IPS-18c (cell line): ENCODE data around the gene PRKAR1B.

Experiments
- H3K4me3 ChIP-seq: 2 replicates; pipeline ENCODE4 v1.7.0; 2013; ENCODE audit warnings: low read depth, mild to moderate bottlenecking, low read length, moderate library complexity; ENCODE audit not compliant: insufficient read depth
- H3K9me3 ChIP-seq: one replicate; pipeline ENCODE4 v1.6.1; 2013; ENCODE audit warnings: mild to moderate bottlenecking, low read length, moderate library complexity; ENCODE audit not compliant: control insufficient read depth, insufficient read depth

Gene PRKAR1B

DNA sequence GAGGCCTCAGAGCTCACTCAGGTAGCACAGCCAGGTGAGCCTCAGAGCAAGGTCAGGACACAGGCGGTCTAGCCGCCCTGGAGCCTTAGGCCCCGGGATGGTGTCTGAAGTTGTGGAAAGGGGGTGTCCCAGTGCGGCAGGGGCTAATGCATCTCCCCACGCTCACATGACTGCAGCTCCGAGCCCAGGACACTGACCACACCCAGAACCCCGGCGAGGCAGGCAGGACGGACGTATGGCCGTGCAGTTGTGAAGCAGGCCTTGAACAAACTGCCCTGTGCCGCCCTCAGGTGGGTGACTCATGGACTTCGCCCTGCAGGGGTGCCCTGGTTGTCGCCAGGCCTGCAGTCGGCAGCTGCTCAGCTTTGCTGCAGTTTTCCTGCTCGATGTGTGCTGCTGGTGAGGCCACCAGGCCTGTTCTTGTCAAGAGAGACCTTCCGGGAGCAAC, 5.0 kb upstream of the PRKAR1B start:
- H3K4me3 ChIP-seq: no peak overlapping the region
- peaks cover 2% of the 10 kb centered on the region for H3K9me3 ChIP-seq

DNA sequence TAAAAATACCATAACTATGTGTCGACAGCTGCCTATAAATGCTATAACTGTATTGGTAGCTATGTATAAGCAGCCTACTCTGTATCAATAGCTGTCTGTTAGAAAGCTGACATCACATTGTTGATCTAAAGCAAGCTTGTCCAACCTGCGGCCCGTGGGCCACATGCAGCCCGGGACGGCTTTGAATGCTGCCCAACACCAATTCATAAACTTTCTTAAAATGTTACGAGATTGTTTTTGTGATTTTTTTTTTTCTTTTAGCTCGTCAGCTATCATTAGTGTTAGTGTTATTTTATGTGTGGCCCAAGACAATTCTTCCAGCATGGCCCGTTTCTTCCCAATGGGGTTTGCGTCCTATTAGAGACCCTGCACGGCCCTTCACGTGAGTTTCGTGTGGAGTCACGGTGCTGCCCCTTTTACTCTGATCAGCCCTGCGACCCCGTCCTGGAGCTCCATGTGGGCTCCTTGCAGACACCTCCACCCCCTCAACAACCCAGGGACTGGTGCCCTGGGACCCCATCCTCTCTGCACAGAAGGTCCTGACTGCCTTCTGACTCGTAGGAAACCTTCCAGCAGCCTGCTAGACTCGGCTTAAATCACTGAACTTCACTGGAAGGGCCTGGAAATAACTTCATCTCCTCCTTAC, 4.5 kb upstream of the PRKAR1B start:
- Histone ChIP-seq H3K4me3 (no peak overlapping the region), H3K9me3 (peaks cover 2% of the 10 kb centered on the region)

DNA sequence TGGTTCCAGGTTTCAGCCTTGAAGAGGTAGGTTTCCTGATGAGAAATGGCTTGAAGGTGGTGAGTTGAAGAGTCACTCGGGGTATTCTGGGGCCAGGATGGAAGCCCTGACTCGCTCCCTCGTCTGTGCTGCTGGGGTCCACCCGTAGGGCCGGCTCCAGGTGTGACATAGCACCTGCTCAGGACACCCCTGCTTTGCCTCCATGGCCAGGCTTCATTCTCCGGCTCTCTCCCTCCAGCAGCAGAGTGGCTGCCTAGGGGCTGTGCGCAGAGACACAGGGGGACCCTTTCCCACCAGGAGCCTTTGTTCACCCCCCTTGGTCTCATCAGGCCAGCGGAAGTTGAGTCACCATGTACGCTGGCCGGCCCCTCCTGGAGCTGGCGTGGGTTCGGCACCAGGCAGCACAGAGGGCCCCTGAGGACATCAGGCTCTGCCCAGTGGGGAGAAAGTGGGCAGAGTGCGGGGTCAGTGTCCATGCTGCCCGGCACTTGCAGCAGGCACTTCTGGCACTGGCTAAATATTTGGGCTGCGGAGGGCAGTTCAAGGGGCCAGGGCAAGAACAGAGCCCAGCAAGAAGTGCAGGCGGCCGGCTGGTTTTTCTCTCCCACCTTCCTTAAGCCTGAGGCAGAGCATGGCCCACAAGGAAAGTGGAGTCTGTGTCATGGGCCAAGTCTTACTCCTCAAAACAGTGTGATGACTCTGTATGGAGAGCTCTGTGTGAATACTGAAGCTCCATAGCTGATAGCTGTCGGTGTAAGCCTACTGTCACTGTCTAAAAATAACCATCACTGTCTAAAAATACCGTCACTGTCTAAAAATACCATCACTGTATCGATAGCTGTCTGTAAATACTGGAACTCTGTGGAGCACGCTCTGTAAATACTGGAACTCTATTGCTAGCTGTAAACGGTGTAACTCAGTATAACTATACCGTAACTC, 3.7 kb upstream of the PRKAR1B start:
- H3K4me3 ChIP-seq: no peak overlapping the region
- H3K9me3 ChIP-seq: peaks cover 2% of the 10 kb centered on the region

DNA sequence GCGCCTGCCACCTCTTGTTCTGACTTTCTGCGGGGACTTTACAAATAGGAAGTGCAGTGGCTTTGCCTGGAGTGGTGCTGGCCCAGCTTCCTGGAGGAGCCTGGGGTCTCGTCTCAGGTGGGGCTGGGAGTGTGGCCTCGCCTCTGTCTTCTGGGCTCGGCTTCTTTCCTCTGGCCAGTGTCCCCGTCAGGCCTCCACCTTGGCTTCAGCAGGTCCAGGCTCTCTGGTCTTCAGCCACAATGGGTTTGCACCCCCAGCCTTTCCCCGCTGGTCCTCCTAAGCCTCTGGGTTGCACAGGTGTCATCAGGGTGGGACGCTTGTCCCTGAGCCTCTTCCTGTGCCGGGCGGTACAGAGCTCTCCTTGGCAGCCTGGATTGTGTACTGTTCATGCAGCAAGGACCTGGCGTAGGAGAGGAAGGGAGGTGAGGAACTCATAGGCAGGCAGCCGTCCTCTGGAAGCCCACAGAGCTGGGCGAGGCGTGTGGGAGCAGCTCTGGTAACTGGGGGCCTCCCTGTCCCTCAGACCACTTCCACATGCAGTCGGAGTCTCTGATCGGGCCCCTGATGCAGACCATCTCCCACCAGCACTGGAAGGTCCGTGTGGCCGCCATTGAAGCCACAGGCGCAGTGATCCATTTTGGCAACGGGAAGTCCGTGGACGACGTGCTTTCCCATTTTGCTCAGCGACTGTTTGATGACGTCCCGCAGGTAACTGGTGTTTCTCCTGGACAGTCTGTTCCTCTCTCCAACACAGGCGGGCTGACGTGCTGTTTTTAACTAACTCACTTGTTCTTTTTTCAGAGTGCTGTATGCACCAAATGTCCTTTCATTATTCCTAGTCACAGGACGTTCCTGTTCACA, 2.3 kb upstream of the PRKAR1B start:
- no peak overlapping the region for H3K4me3 ChIP-seq
- peaks cover 2% of the 10 kb centered on the region for H3K9me3 ChIP-seq

DNA sequence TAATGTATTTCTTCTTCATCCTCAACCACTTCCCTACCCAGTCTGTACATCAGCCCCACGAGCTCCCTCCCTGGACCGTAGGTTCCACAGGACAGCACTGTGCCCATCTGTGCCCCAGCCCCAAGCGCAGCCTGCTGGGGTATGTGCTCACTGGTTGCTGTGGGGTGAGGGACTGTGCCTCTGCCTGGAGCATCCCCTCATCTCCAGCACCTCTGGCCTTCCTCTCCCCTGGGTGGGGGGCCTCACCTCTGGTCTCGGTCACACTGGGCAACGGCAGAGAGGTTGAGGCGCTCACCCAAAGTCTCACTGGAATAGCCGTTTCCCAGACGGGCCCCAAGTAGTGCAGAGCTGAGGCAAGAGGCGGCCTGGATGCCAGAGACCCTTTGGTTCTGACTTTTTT, 1.5 kb upstream of the PRKAR1B start:
- H3K9me3 ChIP-seq: peaks cover 2% of the 10 kb centered on the region
- peak overlapping the region; percentile 15; the same call in 1 of the 2 replicates for H3K4me3 ChIP-seq

DNA sequence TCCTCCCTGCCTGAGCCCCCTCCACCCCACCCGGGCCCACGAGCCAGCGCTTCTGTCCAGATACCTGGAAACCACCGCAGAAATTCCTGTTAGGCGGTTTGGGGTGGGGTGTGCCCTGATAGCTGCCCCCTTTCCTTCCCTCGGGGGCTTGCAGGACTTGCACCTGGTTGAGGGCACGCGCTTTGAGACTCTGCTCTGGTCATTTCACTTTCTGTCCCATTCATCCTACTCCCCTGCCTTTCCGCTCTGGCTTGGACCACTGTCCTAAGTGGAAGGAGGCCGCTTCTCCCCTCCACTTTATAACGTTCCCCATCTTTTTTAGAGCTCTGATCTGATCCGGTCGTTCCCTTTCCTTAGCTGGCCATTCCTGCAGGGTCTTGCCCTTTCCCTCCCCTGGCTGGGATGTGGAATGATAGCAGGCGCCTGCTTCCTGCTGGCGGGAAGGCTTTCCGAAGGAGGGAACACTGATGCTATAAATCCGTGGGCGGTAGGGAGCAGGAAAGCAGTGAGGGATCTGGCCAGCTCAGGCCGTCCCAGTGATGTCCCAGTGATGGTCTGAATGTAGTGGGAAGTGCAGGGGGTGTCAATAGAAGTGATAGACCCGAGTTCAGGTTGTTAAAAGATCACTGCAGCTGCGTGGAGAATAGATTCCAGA, 852 bp upstream of the PRKAR1B start:
- peak overlapping the region; percentile 39 for H3K4me3 ChIP-seq

DNA sequence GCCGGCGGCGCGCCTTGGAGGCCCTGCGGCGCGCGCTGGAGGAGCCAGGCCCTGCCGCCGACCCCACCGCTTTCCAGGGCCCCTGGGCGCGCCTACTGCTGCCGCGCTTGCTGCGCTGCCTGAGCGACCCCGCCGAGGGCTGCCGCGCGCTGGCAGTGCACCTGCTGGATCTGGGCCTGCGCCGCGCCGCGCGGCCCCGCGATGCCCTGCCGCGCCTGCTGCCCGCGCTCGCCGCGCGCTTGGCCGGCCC, 302 bp downstream of the PRKAR1B start:
- Histone ChIP-seq H3K4me3 (peak overlapping the region; percentile 78), H3K9me3 (no peaks in the 10 kb centered on the region)

More for the DNA sequence above, 852 bp upstream of the PRKAR1B start:
- peaks cover 2% of the 10 kb centered on the region for H3K9me3 ChIP-seq

DNA sequence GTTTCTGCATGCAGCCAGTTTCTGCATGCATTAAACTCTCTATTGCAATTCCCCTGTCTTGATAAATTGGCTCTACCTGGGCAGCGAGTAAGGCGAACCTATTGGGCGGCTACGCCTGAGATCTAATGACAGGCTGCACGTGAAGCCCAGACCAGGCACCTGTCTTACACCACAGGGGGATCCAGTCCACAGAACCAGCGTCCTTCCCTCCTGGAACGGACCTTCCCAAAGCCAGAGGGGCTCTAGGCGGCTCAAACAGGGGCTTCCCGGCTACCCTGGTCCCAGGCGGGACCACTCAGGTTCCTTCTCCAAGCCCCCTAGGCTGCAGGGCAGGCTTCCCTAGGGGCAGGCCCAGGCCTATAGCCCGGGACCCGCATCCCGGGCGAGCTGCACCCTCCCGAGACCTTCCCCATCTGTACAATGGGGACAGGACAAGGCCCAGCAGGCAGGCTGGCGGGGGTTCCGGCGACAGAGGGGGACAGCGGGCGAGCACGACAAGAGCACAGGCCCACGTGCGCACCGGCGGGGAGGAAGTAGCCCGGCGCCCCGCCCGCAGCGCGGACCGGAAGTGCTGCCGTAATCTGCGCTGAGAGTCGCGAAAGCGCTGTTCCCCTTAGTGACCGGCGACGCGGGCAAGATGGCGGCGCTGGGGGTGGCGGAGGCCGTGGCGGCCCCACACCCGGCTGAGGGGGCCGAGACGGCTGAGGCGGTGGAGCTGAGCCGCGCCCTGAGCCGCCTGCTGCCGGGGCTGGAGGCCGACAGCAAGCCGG, 812 bp downstream of the PRKAR1B start, which contains the start of gene DNAAF5:
DNAAF5 (plus strand) TSS at position 616 of the 770 bp plus-strand sequence; CDS start at position 638, 22 bp downstream.
- Histone ChIP-seq H3K9me3 (no peaks in the 10 kb centered on the region), H3K4me3 (peak within 1 kb of the TSS; percentile 78)

DNA sequence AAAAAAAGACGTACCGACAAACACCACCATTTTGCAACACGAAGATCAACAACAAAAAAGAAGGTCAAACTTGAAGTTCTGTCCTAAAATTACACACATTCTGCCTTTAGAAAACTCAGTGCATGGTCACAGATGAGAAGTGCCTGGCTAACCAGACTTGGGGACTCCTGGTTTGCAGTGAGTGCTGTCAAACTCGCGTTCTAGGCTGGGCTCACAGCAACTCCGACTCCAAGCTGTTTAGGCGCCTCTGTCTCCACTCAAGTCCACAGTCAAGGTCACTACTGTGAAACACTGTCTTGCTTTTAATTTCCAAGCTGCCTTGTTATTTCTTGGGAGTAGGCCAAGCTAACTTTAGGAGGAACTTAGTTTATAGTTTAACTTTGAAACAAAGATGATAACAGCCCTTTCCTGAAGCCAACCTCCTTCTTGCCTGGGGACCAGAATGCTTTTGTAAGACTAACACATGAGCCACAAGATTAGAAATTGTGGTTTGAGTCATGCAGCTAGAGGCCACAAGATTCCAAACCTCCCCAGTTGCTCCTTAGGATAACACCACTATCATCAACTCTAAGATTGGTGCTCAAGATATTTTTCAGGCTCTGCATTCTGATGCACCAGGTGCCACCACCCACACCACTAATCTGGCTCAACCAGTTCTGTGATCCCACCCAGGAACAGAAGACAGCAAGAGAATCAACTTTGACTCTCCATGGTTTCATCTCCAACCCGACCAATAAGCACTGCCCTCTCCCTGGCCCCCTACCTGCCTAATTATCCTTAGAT, 1.7 kb downstream of the PRKAR1B start:
- peak overlapping the region; percentile 78 for H3K4me3 ChIP-seq
- no peaks in the 10 kb centered on the region for H3K9me3 ChIP-seq

DNA sequence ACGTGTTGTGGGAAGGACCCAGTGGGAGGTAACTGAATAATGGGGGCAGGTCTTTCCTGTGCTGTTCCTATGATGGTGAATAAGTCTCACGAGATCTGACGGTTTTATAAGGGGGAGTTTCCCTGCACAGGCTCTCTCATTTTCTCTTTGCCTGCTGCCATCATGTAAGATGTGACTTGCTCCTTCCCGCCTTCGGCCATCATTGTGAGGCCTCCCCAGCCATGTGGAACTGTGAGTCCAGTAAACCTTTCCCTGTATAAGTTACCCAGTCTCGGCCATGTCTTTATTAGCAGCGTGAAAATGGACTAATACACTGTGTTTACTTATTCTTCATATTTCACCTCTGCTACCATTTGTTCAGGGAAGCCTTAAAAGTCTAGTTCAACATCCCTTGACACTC, 2.8 kb downstream of the PRKAR1B start:
- Histone ChIP-seq H3K9me3 (no peaks in the 10 kb centered on the region), H3K4me3 (no peak overlapping the region)

DNA sequence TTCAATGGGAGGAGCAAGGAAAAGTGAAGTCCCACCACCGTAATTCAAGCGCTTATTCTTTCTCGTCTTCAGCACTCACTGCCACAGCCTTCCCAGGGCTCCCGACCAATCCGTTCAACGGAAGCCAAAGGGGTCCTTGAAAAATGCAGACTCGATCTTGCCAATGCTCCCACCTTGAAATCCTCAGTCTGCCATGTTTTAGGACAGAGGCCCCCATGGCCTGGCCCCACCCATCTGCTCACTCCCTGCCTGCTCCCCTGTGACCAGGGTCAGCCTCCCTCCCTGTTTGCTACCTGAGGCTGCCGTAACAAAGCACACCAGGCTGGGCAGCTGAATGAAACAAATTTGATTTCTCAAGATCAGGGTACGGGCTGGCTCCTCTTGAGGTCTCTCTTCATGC, 3.5 kb downstream of the PRKAR1B start:
- Histone ChIP-seq H3K9me3 (no peaks in the 10 kb centered on the region), H3K4me3 (no peak overlapping the region)

DNA sequence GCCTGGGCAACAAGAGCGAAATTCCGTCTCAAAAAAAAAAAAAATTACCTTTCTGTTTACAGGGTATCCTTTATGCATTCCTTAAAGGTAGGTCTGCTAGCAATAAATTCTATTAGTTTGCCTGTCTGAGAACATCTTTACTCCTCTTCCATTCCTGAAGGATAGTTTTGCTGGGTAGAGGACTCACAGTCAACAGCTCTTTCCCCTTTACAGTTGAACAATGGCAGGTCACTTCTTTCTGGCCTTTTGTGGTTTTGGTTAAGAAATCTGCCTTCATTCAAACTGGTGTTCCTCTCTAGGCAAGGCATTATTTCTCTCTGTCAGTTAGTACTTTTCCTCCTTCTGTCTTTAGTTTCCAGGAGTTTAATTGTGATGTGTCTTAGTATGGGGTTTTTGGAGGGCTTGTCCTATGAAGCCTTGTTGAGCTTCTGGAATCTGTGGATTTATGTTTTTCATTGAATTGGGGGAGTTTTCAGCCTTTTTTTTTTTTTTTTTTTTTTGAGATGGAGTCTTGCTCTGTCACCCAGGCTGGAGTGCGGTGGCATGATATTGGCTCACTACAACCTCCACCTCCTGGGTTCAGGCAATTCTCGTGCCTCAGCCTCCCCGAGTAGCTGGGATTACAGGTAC, 5.3 kb downstream of the PRKAR1B start:
- H3K9me3 ChIP-seq: no peaks in the 10 kb centered on the region
- no peak overlapping the region for H3K4me3 ChIP-seq

DNA sequence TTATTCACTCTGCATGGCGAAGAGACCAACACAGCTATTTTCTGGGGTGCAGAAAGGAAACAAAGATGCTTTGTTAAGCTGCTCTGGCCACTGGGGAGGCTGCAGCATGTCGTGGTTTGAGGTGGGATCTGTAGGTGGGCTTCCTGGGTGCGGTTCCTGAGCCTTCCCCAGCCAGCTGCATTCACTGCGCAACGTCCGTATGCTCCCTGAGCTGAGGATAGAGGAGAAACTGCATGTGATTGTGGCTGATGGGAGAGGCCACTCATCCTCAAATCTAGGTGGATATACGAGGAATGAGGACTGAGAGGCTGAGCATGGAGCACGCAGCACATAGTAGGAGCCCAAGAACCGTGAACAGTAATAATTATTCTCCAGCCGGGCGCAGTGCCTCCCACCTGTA, 10.4 kb downstream of the PRKAR1B start:
- Histone ChIP-seq H3K4me3 (no peak overlapping the region), H3K9me3 (no peaks in the 10 kb centered on the region)

DNA sequence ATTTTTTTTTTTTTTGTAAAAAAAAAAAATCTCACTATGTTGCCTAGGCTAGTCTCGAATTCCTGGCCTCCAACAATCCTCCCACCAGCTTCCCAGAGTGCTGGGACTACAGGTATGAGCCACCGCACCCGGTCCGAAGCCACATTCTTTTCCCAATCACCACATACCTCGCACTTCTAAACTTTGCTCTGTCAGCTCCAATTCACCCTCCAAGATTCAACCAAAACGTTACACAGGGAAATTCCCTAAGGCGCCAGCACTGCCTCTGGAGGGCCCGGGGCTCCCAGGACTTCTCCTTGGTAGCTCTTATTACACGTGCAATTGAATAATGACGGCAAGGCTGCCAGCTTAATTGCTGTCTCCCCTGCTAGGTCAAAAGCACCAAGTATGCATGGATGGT, 10.9 kb downstream of the PRKAR1B start:
- no peaks in the 10 kb centered on the region for H3K9me3 ChIP-seq
- H3K4me3 ChIP-seq: no peak overlapping the region

DNA sequence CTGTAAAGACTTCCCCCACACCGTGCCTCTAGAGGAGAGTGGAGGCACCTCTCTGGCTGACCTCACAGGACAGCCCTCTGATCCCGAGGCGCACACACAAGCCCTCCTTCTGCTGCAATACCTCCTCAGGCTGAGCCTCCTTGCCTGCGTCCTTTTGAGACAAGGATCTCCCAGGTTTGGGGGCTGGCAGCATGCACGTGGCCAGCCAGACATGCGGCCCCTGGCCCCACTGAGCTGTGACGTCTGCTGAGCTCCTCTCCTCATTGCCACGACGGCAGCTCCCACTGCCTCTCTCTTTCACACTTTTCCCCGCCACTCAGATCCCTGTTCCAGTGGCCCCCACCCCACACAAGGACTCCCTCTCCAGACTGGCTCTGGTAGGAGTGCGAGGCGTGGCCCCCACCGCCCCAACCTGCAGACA, 12.8 kb downstream of the PRKAR1B start:
- H3K4me3 ChIP-seq: no peak overlapping the region
- peaks cover 2% of the 10 kb centered on the region for H3K9me3 ChIP-seq
